Chondrocyte (in vitro differentiated cells): Measurements from ENCODE around the gene SLC49A4. TPM values are rescaled to one million over a fixed set of nuclear protein-coding genes. Genes with fewer than 3 reads are reported as not detected.

Source experiments
- DNase-seq: peaks from one replicate; pipeline ENCODE4 v3.0.0; 2021; ENCODE audit warnings: mixed read lengths, low spot score
- H3K27ac Mint-ChIP-seq: one replicate; pipeline ENCODE4 v1.8.0; 2021; ENCODE audit warnings: mild to moderate bottlenecking, moderate library complexity, mixed read lengths; ENCODE audit not compliant: unreplicated experiment
- H3K27me3 Mint-ChIP-seq: 2 replicates; pipeline ENCODE4 v1.8.0; 2021; ENCODE audit warnings: low read depth, mixed read lengths
- H3K36me3 Mint-ChIP-seq: 2 replicates; pipeline ENCODE4 v1.8.0; 2021; ENCODE audit warnings: low read depth, mixed read lengths
- H3K4me1 Mint-ChIP-seq: 2 replicates; pipeline ENCODE4 v1.8.0; 2021; ENCODE audit warnings: low read depth, mild to moderate bottlenecking, mixed read lengths
- H3K4me3 Mint-ChIP-seq: one replicate; pipeline ENCODE4 v1.8.0; 2021; ENCODE audit warnings: mild to moderate bottlenecking, moderate library complexity, mixed read lengths; ENCODE audit not compliant: unreplicated experiment
- H3K9me3 Mint-ChIP-seq: 2 replicates; pipeline ENCODE4 v1.8.0; 2021; ENCODE audit warnings: low read depth, mixed read lengths
- CTCF ChIP-seq: fragments of 200-600 bp; sonication (generic); IDR thresholded peaks from 2 replicates; pipeline ENCODE4 v1.5.0; 2021; ENCODE audit warnings: antibody characterized with exemption, mild to moderate bottlenecking, moderate library complexity
- total RNA-seq: library from RNA; stranded (reverse); gene quantifications from 3 replicates; pipeline ENCODE4 v1.2.1, GENCODE V29; 2021

The SLC49A4 gene
- total RNA-seq, 1 donor from 2014 or later, result 15.1 TPM

GRCh38 chr3:122886251-122886650, 91.4 kb downstream of the SLC49A4 start:
- H3K9me3 Mint-ChIP-seq, result no peaks in the 10 kb centered on the region
- H3K27ac Mint-ChIP-seq, result no peak overlapping the region
- peaks cover 5% of the 10 kb centered on the region for H3K36me3 Mint-ChIP-seq
- H3K4me3 Mint-ChIP-seq, result no peak overlapping the region
- H3K27me3 Mint-ChIP-seq, result no peaks in the 10 kb centered on the region
- H3K4me1 Mint-ChIP-seq, result peaks cover 5% of the 10 kb centered on the region
- no peak for TF ChIP-seq CTCF
- DNase-seq, result no peak

GRCh38 chr3:122886946-122887345, 92.1 kb downstream of the SLC49A4 start:
- DNase-seq, result no peak
- Mint-ChIP-seq H3K4me1 (peaks cover 5% of the 10 kb centered on the region), H3K9me3 (no peaks in the 10 kb centered on the region), H3K4me3 (no peak overlapping the region), H3K36me3 (peaks cover 3% of the 10 kb centered on the region), H3K27me3 (no peaks in the 10 kb centered on the region), H3K27ac (no peak overlapping the region)
- TF ChIP-seq CTCF, result no peak

- no peak for TF ChIP-seq CTCF
- Mint-ChIP-seq H3K4me1 (peaks cover 16% of the 10 kb centered on the region), H3K9me3 (no peaks in the 10 kb centered on the region), H3K36me3 (peaks cover 3% of the 10 kb centered on the region), H3K27ac (no peak overlapping the region), H3K27me3 (peaks cover 6% of the 10 kb centered on the region), H3K4me3 (no peak overlapping the region)
- no peak for DNase-seq
Observed at GRCh38 chr3:122890077-122890719, 95.3 kb downstream of the SLC49A4 start.

GRCh38 chr3:122890720-122891220, 95.9 kb downstream of the SLC49A4 start:
- Mint-ChIP-seq H3K4me3 (no peak overlapping the region), H3K27ac (no peak overlapping the region), H3K4me1 (peaks cover 16% of the 10 kb centered on the region), H3K27me3 (peaks cover 8% of the 10 kb centered on the region), H3K9me3 (no peaks in the 10 kb centered on the region), H3K36me3 (peaks cover under 1% of the 10 kb centered on the region)
- no peak for TF ChIP-seq CTCF
- DNase-seq, result no peak

GRCh38 chr3:122892118-122892960, 97.5 kb downstream of the SLC49A4 start:
- H3K27ac Mint-ChIP-seq, result no peak overlapping the region
- peaks cover 12% of the 10 kb centered on the region for H3K27me3 Mint-ChIP-seq
- peaks cover 16% of the 10 kb centered on the region for H3K4me1 Mint-ChIP-seq
- no peak overlapping the region for H3K4me3 Mint-ChIP-seq
- H3K36me3 Mint-ChIP-seq, result no peaks in the 10 kb centered on the region
- no peaks in the 10 kb centered on the region for H3K9me3 Mint-ChIP-seq
- DNase-seq, result no peak
- TF ChIP-seq CTCF, result no peak
